Stimulated activated CD8-positive, alpha-beta memory T cell treated with anti-CD3 and anti-CD28 coated beads, Interleukin-7, amount 100 ng/mL, for 48 hours (primary cell): ENCODE measurements around the gene BCR.

Source experiments
- DNase-seq, 2 donors: peaks; one replicate each; pipeline ENCODE4 v3.0.0-alpha.2; 2020; ENCODE audit warnings: low read depth in 1 of 2; ENCODE audit errors: extremely low read depth in 1 of 2

BCR gene

DNA sequence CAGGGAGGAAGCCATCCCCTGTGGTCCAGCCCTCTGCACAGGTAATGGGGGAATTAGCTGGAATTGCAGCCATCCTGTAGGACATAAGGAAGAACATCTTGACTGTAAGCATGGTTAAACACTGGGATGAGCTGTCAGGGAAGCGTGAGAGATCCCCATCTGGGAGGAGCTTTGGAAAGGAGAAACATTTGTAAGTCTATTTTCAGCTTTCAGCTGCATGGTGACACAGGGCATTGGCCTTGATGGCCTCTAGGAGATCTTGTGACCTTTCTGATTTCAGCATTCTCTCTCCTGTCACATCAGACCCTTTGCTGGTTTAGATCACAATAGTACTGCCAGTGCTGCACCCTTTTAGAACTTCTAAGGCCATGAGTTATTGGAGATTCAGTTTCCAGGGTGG, 47.1 kb downstream of the BCR start:
- no peak for DNase-seq

GRCh38 chr22:23228503-23228902, 48.2 kb downstream of the BCR start:
- DNase-seq = no peak

DNA sequence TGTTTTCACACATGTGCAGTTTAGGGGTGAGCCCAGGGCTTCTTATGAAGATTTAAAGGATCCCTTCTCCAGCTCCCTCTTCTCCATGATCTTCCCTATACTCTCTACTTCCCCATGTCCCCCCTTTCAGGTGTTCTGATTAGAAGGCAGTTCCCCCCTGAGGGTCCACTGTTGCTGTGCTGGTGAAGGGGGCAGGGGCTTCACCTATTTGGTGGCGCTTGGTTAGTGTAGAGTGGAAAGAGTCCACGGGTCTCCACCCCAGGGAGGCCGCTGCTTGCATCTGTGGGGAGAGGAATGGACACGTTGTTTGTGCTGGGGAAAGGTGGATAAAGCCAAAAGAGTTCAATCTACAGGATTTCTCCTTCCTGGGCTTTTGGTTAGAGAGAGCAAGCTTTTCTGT, 49.3 kb downstream of the BCR start:
- no peak for DNase-seq

DNA sequence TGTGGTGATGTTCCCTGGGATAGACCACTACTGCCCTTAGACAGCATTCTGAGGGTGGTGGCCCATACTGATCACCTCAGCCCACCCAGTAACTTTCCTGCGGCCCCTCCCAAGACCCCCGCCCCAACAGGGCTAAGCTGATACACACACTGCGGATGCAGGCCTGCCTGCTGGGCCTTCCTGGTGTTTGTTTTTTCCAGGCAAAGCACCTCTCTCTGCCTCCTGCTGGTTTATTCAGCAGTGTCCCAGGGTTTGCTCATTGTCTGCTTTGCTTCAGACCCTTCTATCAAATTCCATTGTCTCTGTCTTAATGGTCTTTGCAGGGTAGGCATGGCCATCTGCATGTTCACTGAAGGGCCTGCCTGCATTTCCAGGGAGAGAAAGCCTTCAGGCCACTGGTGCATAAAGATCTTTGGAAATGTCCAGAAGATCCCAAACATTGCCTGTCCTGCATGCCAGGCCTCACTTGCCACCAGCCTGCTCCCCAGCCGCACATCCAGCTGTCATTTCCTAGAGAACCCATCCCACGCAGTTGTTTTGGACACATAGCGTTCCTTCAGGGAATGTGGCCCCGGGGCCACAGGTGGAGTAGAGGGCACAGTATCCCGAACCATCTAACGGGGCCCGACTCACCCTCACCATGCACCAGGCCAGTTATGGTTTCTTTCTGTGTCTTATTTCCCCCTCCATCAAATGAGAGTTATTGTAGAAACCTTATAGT, 50.2 kb downstream of the BCR start:
- no peak for DNase-seq

- DNase-seq = no peak
These were observed 51.3 kb downstream of the BCR start for GRCh38 chr22:23231471-23232093.

DNA sequence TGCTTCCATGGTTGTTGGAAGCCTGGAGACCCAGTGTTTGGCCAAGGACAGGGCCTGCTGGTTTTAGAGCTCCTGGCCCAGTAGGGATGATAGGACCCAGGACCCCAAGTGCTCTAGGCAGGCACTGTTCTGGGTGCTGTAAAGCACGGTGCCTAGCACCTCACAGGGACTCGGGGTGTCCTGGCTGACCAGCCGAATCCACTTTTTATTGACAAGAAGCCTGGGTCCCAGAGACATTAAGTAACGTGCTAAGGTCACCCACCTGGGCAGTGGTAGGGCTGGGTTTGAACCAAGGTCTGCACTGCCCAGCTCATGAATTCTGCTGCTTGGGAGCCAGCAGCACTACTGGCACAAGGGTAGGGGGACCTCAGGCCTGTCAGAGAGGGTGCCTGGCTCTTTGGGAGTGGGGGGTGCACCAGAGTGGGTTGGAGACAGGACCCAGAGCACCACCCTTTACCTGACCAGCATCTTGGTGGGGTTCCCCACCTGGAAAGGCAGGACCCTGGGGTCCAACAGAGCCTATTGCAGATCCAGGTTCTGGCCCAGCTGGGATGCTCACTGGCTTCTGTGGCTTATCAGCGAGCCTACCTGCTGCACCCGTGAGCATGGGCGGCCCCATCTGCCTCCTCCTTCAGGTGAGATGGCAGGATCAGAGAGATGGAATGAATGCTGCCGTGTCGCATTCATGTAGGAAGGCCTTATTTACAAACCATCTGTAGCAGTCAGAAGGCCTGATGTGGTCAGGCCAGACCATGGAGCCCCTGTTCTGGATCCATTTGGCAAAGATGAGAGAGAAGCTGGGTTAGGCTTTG, 52.0 kb downstream of the BCR start:
- DNase-seq = no peak

DNA sequence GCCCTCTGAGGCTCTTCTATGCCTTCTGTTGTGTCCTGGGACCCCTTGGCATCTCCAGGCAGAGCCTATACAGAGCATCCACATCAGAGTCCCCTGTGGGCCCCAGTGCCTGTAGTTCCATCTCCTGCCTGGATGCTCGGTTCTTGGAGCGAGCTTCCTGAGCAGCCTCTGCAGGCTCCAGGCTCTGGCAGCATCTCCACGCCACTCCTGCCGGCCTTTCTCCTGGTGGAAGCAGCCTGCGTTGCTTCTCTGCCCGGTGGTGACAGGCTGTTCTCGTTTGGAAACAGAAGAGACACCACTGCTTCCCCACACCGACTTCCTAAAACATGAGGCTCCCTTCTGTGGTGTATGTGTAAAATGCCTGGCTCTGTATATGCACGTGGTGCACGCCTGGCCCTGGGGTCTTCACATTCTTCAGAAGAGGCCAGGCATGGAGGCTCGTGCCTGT, 52.8 kb downstream of the BCR start:
- DNase-seq = no peak

- peak; percentile 46 to 81 for DNase-seq
These were observed 53.6 kb downstream of the BCR start for GRCh38 chr22:23233752-23234408.

GRCh38 chr22:23234409-23235161, 54.3 kb downstream of the BCR start:
- DNase-seq = no peak

DNA sequence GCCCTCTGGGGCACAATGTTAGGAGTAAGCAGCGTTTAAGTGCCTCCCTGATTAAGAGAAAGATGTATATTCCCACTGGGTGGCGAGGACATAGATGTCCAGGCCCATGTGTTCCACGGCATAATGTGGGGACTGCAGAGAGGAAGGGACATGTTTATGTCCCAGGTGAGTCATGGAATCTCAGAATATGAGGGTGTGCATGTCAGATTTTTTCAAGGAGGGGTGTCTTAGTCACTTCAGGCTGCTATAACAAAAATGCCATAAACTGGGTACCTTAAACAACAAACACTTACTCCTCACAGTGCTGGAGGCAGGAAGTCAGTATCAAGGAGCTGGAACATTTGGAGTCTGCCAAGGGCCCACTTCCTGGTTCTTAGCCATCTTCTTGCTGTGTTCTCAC, 55.1 kb downstream of the BCR start:
- no peak for DNase-seq

DNA sequence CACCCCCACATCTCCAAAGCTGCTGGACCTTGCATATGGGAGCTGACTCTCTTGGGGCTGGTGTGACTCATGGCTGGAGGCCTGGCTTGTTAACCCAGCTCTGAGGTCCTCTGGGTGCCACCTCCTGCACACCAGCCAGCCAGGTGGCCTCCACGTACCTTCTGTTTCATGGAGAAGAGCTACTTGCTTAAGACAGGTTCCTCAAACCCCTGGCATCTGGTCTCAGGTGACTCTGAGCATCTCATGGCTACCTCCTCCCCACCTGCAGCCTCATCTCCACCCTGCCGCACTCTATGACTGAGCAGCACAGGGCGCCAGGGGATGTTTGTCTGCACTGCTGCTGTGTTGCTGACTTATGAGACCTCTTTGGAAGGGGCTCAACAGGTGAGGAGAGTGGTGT, 55.7 kb downstream of the BCR start:
- no peak for DNase-seq

DNA sequence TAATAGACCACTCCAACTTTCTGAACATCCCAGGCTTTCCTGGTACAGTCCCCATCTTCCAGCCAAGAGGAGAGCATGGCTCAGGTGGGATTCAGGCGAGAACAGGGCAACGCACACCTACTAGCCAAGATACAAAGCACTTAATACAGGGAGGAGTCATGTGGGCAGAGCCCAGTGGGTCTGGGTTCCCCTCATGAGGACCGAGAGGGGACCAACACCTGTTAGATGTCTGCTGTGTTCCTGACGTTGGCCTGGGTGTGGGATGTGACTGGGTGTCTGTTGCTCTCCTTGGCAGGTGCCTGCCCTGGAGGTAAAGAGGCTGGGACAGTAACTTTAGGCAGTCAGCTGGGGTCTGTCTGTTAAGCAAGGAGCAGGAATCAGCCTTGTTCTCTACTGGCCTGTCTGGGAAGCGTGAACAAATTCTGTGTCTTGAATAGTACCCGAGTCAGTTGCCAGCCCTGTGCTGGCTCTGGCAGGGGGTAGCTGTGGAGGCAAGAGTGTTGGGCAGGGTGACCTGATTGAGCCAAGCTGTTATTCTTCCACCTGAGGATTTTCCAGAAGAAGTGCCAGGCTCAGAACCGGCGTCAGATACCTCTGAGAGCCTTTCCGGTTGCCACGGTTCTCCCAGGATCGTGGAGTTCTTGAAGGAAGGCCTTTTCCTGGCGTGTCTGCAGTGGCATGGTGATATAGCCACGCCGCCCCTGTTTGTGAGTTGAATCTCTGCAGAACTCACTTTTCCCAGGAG, 56.3 kb downstream of the BCR start:
- DNase-seq = no peak

- DNase-seq = no peak
These were observed 57.0 kb downstream of the BCR start for GRCh38 chr22:23237201-23237798.

- DNase-seq = peak in 1 of 2 donors; percentile 44
These were observed 57.5 kb downstream of the BCR start for GRCh38 chr22:23237841-23238240.

GRCh38 chr22:23238707-23239106, 58.4 kb downstream of the BCR start:
- DNase-seq = no peak

- no peak for DNase-seq
These were observed 59.1 kb downstream of the BCR start for GRCh38 chr22:23239429-23239828.

GRCh38 chr22:23240639-23241389, 60.5 kb downstream of the BCR start:
- no peak for DNase-seq

GRCh38 chr22:23241562-23242472, 61.5 kb downstream of the BCR start:
- DNase-seq = no peak
